H7 (cell line): ENCODE data around the gene FNDC5. TPM values are rescaled to one million over a fixed set of nuclear protein-coding genes. Genes with fewer than 3 reads are reported as not detected.
A peak's percentile ranks its signal among the peaks of the same experiment; 100 is the strongest.

Source experiments
- DNase-seq: peaks from one replicate; pipeline ENCODE4 v3.0.0; 2012
- H3K27me3 ChIP-seq: 2 replicates; pipeline ENCODE4 v1.6.0; 2011; ENCODE audit warnings: mild to moderate bottlenecking, low read length; ENCODE audit not compliant: control insufficient read depth, insufficient read depth
- H3K36me3 ChIP-seq: replicated peaks from 2 replicates; pipeline ENCODE4 v1.5.1; 2011; ENCODE audit warnings: low read length; ENCODE audit not compliant: control insufficient read depth, insufficient read depth
- H3K4me3 ChIP-seq: 2 replicates; pipeline ENCODE4 v1.5.1; 2011; ENCODE audit warnings: low read depth, mild to moderate bottlenecking, control low read depth, low read length, moderate library complexity; ENCODE audit not compliant: insufficient read depth
- total RNA-seq: library from RNA; depleted of rRNA; stranded (reverse); fragments of >200 nt; shearing (Covaris generic); gene quantifications from 2 replicates; pipeline ENCODE4 v1.2.3, GENCODE V29; 2014

Gene FNDC5
- total RNA-seq, 1 experiment from 2014 or later: 4.4 TPM

GRCh38 chr1:32900956-32901822 is 30.5 kb upstream of the FNDC5 start, which contains the start of gene TMEM54:
Gene TMEM54, minus strand, starts transcription at chr1:32901389. Its CDS starts 151 bp downstream, at chr1:32901238.
- DNase-seq: peak; percentile 90

GRCh38 chr1:32900371-32900955 is 29.8 kb upstream of the FNDC5 start:
- Histone ChIP-seq H3K4me3 (peak overlapping the region; percentile 61), H3K27me3 (peaks cover 66% of the 10 kb centered on the region)
- peak; percentile 66 for DNase-seq

More at GRCh38 chr1:32900956-32901822, 30.5 kb upstream of the FNDC5 start, which contains the start of gene TMEM54:
- Histone ChIP-seq H3K36me3 (no peaks in the 10 kb centered on the region), H3K4me3 (peak within 1 kb of the TSS; percentile 61), H3K27me3 (peaks cover 63% of the 10 kb centered on the region)

GRCh38 chr1:32899586-32900296 is 29.0 kb upstream of the FNDC5 start:
- Histone ChIP-seq H3K27me3 (peaks cover 63% of the 10 kb centered on the region), H3K36me3 (no peaks in the 10 kb centered on the region), H3K4me3 (no peak overlapping the region)
- DNase-seq: peak; percentile 33

More at GRCh38 chr1:32900371-32900955, 29.8 kb upstream of the FNDC5 start:
- no peaks in the 10 kb centered on the region for H3K36me3 ChIP-seq

- Histone ChIP-seq H3K27me3 (peaks cover 62% of the 10 kb centered on the region), H3K4me3 (no peak overlapping the region), H3K36me3 (no peaks in the 10 kb centered on the region)
- DNase-seq: peak; percentile 16
Measured at GRCh38 chr1:32898958-32899357, 28.2 kb upstream of the FNDC5 start.

GRCh38 chr1:32898056-32898455 is 27.3 kb upstream of the FNDC5 start:
- Histone ChIP-seq H3K36me3 (no peaks in the 10 kb centered on the region), H3K4me3 (no peak overlapping the region), H3K27me3 (peaks cover 65% of the 10 kb centered on the region)
- DNase-seq: peak; percentile 11

- DNase-seq: peak; percentile 14
- Histone ChIP-seq H3K27me3 (peaks cover 65% of the 10 kb centered on the region), H3K4me3 (no peak overlapping the region), H3K36me3 (no peaks in the 10 kb centered on the region)
Measured at GRCh38 chr1:32897082-32898049, 26.7 kb upstream of the FNDC5 start.

GRCh38 chr1:32896451-32896850 is 25.7 kb upstream of the FNDC5 start:
- no peak overlapping the region for H3K4me3 ChIP-seq
- no peaks in the 10 kb centered on the region for H3K36me3 ChIP-seq
- peaks cover 65% of the 10 kb centered on the region for H3K27me3 ChIP-seq
- peak; percentile 23 for DNase-seq

- DNase-seq: peak; percentile 44
- Histone ChIP-seq H3K4me3 (no peak overlapping the region), H3K36me3 (no peaks in the 10 kb centered on the region), H3K27me3 (peaks cover 65% of the 10 kb centered on the region)
Measured at GRCh38 chr1:32895325-32896215, 24.9 kb upstream of the FNDC5 start.

- peak; percentile 51 for DNase-seq
- Histone ChIP-seq H3K36me3 (no peaks in the 10 kb centered on the region), H3K4me3 (no peak overlapping the region), H3K27me3 (peaks cover 61% of the 10 kb centered on the region)
Measured at GRCh38 chr1:32894681-32895080, 24.0 kb upstream of the FNDC5 start.

GRCh38 chr1:32894019-32894600 is 23.4 kb upstream of the FNDC5 start:
- peaks cover 56% of the 10 kb centered on the region for H3K27me3 ChIP-seq
- H3K36me3 ChIP-seq: no peaks in the 10 kb centered on the region
- peak; percentile 86 for DNase-seq
- H3K4me3 ChIP-seq: peak overlapping the region; percentile 73

- H3K27me3 ChIP-seq: peaks cover 55% of the 10 kb centered on the region
- DNase-seq: peak; percentile 95
- no peaks in the 10 kb centered on the region for H3K36me3 ChIP-seq
- H3K4me3 ChIP-seq: peak overlapping the region; percentile 73
Measured at GRCh38 chr1:32893198-32894018, 22.7 kb upstream of the FNDC5 start.
